Activated T-cell treated with anti-CD3 and anti-CD28 coated beads for 48 hours (primary cell): Measurements from ENCODE around the gene ADAM33.

Experiments used
- DNase-seq: peaks from one replicate; pipeline ENCODE4 v3.0.0-alpha.2; 2020; ENCODE audit warnings: low read depth

ADAM33 gene

GRCh38 chr20:3645309-3646066, 36.3 kb downstream of the ADAM33 start:
- no peak for DNase-seq

DNA sequence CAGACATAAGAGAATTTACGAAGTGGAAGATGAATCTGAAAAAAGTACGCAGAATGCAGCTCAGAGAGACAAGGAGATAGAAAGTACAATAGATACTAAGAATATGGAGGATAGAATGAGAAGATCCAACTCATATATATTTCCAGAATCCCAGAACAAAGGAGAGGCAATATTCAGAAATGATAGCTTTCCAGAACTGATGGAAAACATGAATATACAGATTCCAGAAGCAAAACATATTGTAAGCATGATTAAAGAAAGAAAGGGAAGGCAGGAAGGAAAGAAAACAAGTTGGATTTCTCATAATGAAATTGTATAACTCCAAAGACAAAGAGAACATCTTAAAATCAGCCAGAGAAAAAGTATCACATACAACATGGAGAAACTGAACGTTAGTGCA, 41.6 kb downstream of the ADAM33 start:
- DNase-seq = no peak

- no peak for DNase-seq
Observed at GRCh38 chr20:3635346-3635745, 46.5 kb downstream of the ADAM33 start.

DNA sequence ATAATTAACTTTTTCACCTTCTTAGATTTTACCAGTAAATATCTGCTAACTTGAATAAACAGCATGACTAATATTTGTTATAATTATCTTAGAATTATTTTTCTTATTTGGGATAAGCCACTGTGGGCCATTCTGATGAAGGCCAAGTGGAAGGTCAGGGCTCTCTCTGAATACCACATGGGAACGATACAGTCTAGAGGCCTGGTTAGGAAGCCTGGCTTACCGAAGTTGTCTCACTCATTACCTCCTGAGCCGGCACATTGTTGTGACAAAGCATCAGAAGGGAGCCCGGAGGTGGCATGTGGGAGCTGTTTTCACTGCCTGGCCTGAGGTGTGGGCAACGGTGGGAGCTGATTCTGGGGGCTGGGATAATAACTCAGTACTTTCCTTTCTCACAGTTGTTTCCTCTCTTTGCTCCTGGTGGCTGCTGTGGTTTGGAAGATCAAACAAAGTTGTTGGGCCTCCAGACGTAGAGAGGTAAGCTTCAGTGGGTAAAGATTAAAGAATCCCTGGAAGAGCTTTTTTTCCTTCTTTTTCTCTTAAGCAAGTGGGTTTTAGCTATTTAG, 47.8 kb downstream of the ADAM33 start:
- no peak for DNase-seq

- DNase-seq = no peak
Observed at GRCh38 chr20:3632311-3633004, 49.4 kb downstream of the ADAM33 start.

- no peak for DNase-seq
Observed at GRCh38 chr20:3631534-3631933, 50.3 kb downstream of the ADAM33 start.

DNA sequence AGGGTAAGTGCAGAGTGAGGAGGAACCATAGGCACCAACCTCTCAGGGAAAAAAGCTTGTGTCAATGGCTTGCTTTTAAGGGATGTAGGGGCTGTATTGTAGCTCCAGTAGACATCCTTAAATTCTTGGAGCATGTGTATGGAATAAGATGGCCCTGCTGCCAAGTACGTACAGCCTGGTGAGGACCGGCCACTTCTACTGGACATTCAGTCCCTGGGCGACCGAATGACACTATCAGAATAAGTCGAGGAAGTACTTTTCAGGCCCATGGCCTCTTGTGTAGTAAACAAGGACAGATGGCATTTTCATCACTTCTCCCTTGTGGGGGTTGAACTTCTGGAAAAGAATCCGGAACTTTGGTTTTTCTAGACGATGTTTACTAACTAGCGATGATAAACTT, 51.4 kb downstream of the ADAM33 start:
- no peak for DNase-seq

DNA sequence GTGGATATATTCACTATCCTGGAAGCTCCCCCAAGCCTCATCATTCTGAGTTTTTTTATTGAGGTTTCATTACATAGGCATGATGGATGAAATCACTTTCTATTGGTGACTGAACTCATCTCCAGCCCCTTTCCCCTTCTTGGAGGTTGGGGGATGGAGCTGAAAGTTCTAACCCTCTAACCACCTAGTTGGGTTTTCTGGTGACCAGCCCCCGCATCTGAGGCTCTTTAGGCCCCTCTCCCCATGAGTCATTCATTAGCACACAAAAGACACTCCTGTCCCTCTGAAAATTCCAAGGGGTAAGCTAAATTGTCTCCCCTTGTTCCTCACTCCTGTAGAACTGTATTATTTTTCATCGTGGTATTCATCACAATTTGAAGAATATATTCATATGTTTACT, 51.9 kb downstream of the ADAM33 start:
- no peak for DNase-seq

GRCh38 chr20:3628502-3629314, 53.1 kb downstream of the ADAM33 start:
- no peak for DNase-seq

DNA sequence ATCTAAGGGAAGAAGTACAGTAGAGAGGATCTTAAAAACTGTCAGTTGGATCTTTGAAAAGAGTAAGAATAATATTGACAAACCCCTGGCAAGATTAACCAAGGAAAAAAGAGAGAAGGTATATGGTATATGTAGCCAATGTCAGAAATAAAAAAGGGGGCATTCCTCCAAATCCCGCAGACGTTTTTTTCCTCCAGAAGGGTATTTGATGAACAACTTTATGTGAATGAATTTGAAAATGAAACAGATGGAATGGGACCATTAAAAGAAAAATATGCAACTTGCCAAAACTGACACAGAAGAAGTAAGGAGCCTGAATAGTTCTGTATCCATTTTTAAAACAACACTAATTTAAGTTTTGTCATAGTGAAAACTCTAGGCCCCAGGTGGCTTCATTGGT, 54.3 kb downstream of the ADAM33 start:
- DNase-seq = no peak

- DNase-seq = no peak
Observed at GRCh38 chr20:3622406-3622805, 59.4 kb downstream of the ADAM33 start.

DNA sequence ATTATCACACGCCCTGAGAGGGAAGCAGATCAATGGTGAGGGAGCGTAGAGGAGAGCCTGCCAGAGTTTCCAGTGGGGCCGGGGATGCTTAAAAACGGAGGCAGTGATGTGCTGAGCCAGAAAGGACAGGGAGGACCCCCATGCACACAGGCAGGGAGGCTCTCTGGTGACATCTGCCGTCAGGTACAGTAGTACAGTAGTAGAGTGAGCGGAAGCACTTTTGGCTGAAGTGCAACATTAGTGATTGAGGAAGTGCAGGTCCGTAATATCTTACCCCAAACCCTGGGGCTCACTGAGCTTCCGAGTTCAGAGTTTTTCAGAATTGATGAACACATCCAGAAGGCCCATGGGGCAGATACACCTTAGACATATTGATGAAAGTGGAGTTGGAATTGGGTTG, 60.7 kb downstream of the ADAM33 start:
- no peak for DNase-seq
